Ovary (tissue), 9 donors: ENCODE results near the gene CCND1. TPM values are rescaled to one million over a fixed set of nuclear protein-coding genes. Genes with fewer than 3 reads are reported as not detected.

Source experiments
- DNase-seq, 5 donors: peaks; one replicate each; pipeline ENCODE4 v3.0.0-alpha.2; 2019 to 2020
- H3K27ac ChIP-seq, 2 donors: fragments of 200-600 bp; one replicate each; pipeline versions ENCODE4 v1.5.1 to v1.8.0; 2019 to 2022
- H3K27me3 ChIP-seq: fragments of 200-600 bp; one replicate; pipeline ENCODE4 v1.8.0; 2022
- H3K36me3 ChIP-seq: fragments of 200-600 bp; sonication (generic); one replicate; pipeline ENCODE4 v1.5.1; 2019
- H3K4me1 ChIP-seq: one replicate; pipeline ENCODE4 v1.8.1; 2013; ENCODE audit warnings: mild to moderate bottlenecking, moderate library complexity; ENCODE audit not compliant: insufficient read depth
- H3K4me3 ChIP-seq: fragments of 200-600 bp; sonication (generic); one replicate; pipeline ENCODE4 v1.5.1; 2017
- H3K9me3 ChIP-seq, 2 donors: fragments of 200-600 bp in 1 of 2; sonication (generic) in 1 of 2; one replicate each; pipeline versions ENCODE4 v1.5.1 to v1.8.1; 2013 to 2019; ENCODE audit warnings: mild to moderate bottlenecking in 1 of 2, moderate library complexity in 1 of 2
- EP300 ChIP-seq: sonication (generic); formaldehyde crosslinking; IDR thresholded peaks from one replicate; pipeline ENCODE4 v1.6.1; 2017; ENCODE audit warnings: antibody characterized with exemption
- POLR2A ChIP-seq: fragments of 450-650 bp; IDR thresholded peaks from one replicate; pipeline ENCODE4 v1.6.1; 2017; ENCODE audit warnings: antibody characterized with exemption, mild to moderate bottlenecking, moderate library complexity
- WGBS, 3 donors: extraction: QIAGEN DNeasy Blood & Tissue Kit in 1 of 3; methylation state at CpG; one replicate each; pipeline versions ENCODE4 v1.1.5 to v1.1.7; 2013 to 2017; 5-methylcytosine and 5-hydroxymethylcytosine counted together
- intact Hi-C, 4 donors: fragments of 100-400 bp; cut with DNase I; formaldehyde crosslinking; loops; one replicate each; pipeline versions ENCODE4 v1.11.0 to v1.15.1; 2022 to 2023
- polyA plus RNA-seq, 2 donors: library from polyadenylated mRNA; stranded (reverse); fragments of 200-250 nt in 1 of 2; fragments of 350-450 nt in 1 of 2; fragmentation: Illumina TruSeq in 1 of 2; extraction: RNeasy Lipid Tissue Mini Kit (QIAGEN cat#74804) in 1 of 2; gene quantifications; one replicate each; pipeline ENCODE4 v1.2.3, GENCODE V29; 2013 to 2014
- total RNA-seq, 7 donors: library from RNA; depleted of rRNA in 2 of 7; stranded (reverse); fragments of >200 nt in 2 of 7; fragmentation: NEBNext Ultra II Directional in 3 of 7; extraction: Animal tissue kit (Norgen Biotek cat#: 25700) in 3 of 7; gene quantifications; one replicate each; pipeline versions ENCODE4 v1.1.0 to v1.2.4, GENCODE V29; 2016 to 2023
- TF ChIP-seq, protein P1 (sequence below), 3 donors: fragments of 450-650 bp in 2 of 3; fragments of 200-600 bp in 1 of 3; IDR thresholded peaks; one replicate each; pipeline versions ENCODE4 v1.5.1 to v1.8.0; 2016 to 2022; ENCODE audit warnings: antibody characterized with exemption in 3 of 3, mild to moderate bottlenecking in 1 of 3
- donor health status: DM: no; HTN: no; CAD: no; lungs with moderate emphysema.
- donor health status: DM: no; HTN: no; CAD: no.
- donor health status: Bipolar disorder and iron deficiency.
- donor health status: DM: yes; HTN: yes; CAD: no.
- donor health status: DM: no; HTN: no; CAD: no.
- donor health status: DM: yes; HTN: yes; CAD: no.

The CCND1 gene
- total and polyA plus RNA-seq, 9 donors: 3.4 to 58.9 (median 19.2) TPM

DNA sequence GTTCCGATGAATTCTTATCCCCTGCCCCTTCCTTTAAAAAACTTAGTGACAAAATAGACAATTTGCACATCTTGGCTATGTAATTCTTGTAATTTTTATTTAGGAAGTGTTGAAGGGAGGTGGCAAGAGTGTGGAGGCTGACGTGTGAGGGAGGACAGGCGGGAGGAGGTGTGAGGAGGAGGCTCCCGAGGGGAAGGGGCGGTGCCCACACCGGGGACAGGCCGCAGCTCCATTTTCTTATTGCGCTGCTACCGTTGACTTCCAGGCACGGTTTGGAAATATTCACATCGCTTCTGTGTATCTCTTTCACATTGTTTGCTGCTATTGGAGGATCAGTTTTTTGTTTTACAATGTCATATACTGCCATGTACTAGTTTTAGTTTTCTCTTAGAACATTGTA is 12.0 kb downstream of the CCND1 start:
- intact Hi-C loops: no loop called here
- 67 to 68% (median 67%) methylated on average over 11 of the region's 11 CpGs for WGBS, 3 donors
- no peak for DNase-seq
- no peaks in the 10 kb centered on the region for H3K4me1 ChIP-seq
- TF ChIP-seq EP300 (no peak), POLR2A (no peak)
- TF ChIP-seq, protein P1, sequence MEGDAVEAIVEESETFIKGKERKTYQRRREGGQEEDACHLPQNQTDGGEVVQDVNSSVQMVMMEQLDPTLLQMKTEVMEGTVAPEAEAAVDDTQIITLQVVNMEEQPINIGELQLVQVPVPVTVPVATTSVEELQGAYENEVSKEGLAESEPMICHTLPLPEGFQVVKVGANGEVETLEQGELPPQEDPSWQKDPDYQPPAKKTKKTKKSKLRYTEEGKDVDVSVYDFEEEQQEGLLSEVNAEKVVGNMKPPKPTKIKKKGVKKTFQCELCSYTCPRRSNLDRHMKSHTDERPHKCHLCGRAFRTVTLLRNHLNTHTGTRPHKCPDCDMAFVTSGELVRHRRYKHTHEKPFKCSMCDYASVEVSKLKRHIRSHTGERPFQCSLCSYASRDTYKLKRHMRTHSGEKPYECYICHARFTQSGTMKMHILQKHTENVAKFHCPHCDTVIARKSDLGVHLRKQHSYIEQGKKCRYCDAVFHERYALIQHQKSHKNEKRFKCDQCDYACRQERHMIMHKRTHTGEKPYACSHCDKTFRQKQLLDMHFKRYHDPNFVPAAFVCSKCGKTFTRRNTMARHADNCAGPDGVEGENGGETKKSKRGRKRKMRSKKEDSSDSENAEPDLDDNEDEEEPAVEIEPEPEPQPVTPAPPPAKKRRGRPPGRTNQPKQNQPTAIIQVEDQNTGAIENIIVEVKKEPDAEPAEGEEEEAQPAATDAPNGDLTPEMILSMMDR (IDR thresholded peaks at IDR 0.05): no peak
- H3K9me3 ChIP-seq: no peaks in the 10 kb centered on the region
- no peaks in the 10 kb centered on the region for H3K27me3 ChIP-seq
- no peaks in the 10 kb centered on the region for H3K36me3 ChIP-seq
- no peak overlapping the region for H3K4me3 ChIP-seq
- H3K27ac ChIP-seq: no peak overlapping the region

DNA sequence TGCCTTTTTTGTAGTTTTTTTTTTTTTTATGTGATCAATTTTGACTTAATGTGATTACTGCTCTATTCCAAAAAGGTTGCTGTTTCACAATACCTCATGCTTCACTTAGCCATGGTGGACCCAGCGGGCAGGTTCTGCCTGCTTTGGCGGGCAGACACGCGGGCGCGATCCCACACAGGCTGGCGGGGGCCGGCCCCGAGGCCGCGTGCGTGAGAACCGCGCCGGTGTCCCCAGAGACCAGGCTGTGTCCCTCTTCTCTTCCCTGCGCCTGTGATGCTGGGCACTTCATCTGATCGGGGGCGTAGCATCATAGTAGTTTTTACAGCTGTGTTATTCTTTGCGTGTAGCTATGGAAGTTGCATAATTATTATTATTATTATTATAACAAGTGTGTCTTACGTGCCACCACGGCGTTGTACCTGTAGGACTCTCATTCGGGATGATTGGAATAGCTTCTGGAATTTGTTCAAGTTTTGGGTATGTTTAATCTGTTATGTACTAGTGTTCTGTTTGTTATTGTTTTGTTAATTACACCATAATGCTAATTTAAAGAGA is 12.5 kb downstream of the CCND1 start:
- H3K4me1 ChIP-seq: no peaks in the 10 kb centered on the region
- no peaks in the 10 kb centered on the region for H3K36me3 ChIP-seq
- H3K4me3 ChIP-seq: no peak overlapping the region
- H3K27me3 ChIP-seq: no peaks in the 10 kb centered on the region
- 90 to 92% (median 91%) methylated on average over 23 of the region's 23 CpGs for WGBS, 3 donors
- intact Hi-C loops: no loop called here
- peak in 1 of 5 donors; percentile 10 for DNase-seq
- TF ChIP-seq, protein P1 (IDR thresholded peaks at IDR 0.05): no peak
- no peak for TF ChIP-seq EP300
- H3K9me3 ChIP-seq: no peaks in the 10 kb centered on the region
- no peak overlapping the region for H3K27ac ChIP-seq

DNA sequence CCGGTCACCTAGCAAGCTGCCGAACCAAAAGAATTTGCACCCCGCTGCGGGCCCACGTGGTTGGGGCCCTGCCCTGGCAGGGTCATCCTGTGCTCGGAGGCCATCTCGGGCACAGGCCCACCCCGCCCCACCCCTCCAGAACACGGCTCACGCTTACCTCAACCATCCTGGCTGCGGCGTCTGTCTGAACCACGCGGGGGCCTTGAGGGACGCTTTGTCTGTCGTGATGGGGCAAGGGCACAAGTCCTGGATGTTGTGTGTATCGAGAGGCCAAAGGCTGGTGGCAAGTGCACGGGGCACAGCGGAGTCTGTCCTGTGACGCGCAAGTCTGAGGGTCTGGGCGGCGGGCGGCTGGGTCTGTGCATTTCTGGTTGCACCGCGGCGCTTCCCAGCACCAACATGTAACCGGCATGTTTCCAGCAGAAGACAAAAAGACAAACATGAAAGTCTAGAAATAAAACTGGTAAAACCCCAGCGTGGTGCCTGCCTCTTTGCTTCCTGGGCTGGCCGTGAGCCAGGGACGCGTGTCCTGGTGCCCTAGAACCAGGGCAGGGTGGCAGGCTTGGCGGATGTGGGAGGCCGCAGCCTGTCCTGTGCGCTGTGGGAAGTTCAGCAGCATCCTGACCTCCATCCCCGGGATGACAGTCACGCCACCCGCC is 13.2 kb downstream of the CCND1 start:
- no peaks in the 10 kb centered on the region for H3K4me1 ChIP-seq
- no peak overlapping the region for H3K27ac ChIP-seq
- no peaks in the 10 kb centered on the region for H3K36me3 ChIP-seq
- peak in 1 of 5 donors; percentile 28 for DNase-seq
- no peak for TF ChIP-seq EP300
- TF ChIP-seq POLR2A: no peak
- TF ChIP-seq, protein P1 (IDR thresholded peaks at IDR 0.05): no peak
- H3K9me3 ChIP-seq: no peaks in the 10 kb centered on the region
- intact Hi-C loops: no loop called here
- WGBS, 3 donors: 80 to 86% (median 81%) methylated on average over 38 of the region's 38 CpGs
- no peaks in the 10 kb centered on the region for H3K27me3 ChIP-seq
- no peak overlapping the region for H3K4me3 ChIP-seq

DNA sequence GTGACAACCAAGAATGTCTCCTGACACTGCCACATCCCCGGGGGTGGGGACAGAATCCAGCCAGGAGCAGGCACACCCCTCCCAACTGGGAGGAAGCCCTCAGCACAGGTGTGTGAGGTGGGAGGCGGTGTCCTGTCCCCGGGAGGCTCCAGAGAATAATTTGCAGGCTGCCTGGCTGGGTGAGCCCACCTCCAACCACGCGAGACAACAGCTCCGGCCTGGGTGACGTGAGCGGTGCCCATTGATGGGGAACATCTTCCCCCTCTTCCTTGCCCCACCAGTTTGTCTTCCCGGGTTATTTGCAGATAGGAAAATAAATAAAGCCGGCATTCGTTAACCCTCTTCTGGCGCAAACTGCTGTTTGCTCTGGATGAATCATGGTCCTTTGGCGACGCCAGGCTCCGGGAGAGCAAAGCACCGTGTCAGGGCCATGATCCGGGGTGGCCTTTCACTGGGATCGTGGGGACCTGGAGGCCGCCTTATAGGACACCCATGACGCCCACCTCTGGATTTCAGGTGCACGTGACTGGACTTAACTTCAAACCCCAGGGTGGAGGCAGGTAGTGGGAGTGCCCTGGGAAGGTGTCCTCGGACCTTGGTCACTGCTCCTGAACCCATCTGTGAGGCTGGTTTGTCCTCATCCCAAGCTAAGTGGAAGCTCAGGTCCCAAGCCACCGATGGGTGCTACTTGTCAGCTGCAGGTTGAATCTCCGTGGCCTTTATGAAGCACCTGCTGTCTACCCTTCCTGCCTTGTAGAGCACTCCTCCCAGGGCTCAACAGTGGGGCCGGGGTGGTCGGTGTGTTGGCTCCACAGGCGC is 13.9 kb downstream of the CCND1 start:
- TF ChIP-seq, protein P1 (IDR thresholded peaks at IDR 0.05): no peak
- TF ChIP-seq POLR2A (no peak), EP300 (no peak)
- Histone ChIP-seq H3K27me3 (no peaks in the 10 kb centered on the region), H3K36me3 (no peaks in the 10 kb centered on the region), H3K9me3 (no peaks in the 10 kb centered on the region), H3K27ac (no peak overlapping the region), H3K4me1 (no peaks in the 10 kb centered on the region), H3K4me3 (no peak overlapping the region)
- WGBS, 3 donors: 54 to 63% (median 61%) methylated on average over 27 of the region's 27 CpGs
- intact Hi-C loops: no loop called here
- DNase-seq: peak in 1 of 5 donors; percentile 29
